Endodermal cell (in vitro differentiated cells): ENCODE measurements around the gene CACNA1I. TPM values are rescaled to one million over a fixed set of nuclear protein-coding genes. Genes with fewer than 3 reads are reported as not detected.

ENCODE experiments used
- DNase-seq: peaks from one replicate; pipeline ENCODE4 v3.0.0-alpha.2; 2017
- H3K27ac ChIP-seq: 2 replicates; pipeline ENCODE4 v1.5.1; 2013; ENCODE audit warnings: mild to moderate bottlenecking, low read depth, low read length, moderate library complexity
- H3K27me3 ChIP-seq: 2 replicates; pipeline ENCODE4 v1.6.1; 2013; ENCODE audit warnings: mild to moderate bottlenecking, low read length, moderate library complexity; ENCODE audit not compliant: insufficient read depth, control insufficient read depth, poor library complexity, severe bottlenecking
- H3K36me3 ChIP-seq: 2 replicates; pipeline ENCODE4 v1.7.0; 2013; ENCODE audit warnings: mild to moderate bottlenecking, low read length, moderate library complexity; ENCODE audit not compliant: control insufficient read depth, insufficient read depth
- H3K4me1 ChIP-seq: one replicate; pipeline ENCODE4 v1.7.0; 2013; ENCODE audit warnings: low read length; ENCODE audit not compliant: control insufficient read depth, insufficient read depth
- H3K4me3 ChIP-seq: 2 replicates; pipeline ENCODE4 v1.5.1; 2013; ENCODE audit warnings: mild to moderate bottlenecking, low read length, moderate library complexity
- H3K9ac ChIP-seq: 2 replicates; pipeline ENCODE4 v1.6.1; 2013; ENCODE audit warnings: mild to moderate bottlenecking, low read length, moderate library complexity; ENCODE audit not compliant: poor library complexity, severe bottlenecking; ENCODE audit errors: extremely low read depth
- H3K9me3 ChIP-seq: 2 replicates; pipeline ENCODE4 v1.6.1; 2013; ENCODE audit warnings: mild to moderate bottlenecking, low read length, moderate library complexity; ENCODE audit not compliant: control insufficient read depth
- H3K27ac Mint-ChIP-seq: 2 replicates; pipeline ENCODE4 v1.8.0; 2020; ENCODE audit warnings: mixed read lengths
- H3K27me3 Mint-ChIP-seq: 2 replicates; pipeline ENCODE4 v1.8.0; 2021; ENCODE audit warnings: mild to moderate bottlenecking, mixed read lengths; ENCODE audit not compliant: insufficient read depth
- H3K36me3 Mint-ChIP-seq: 2 replicates; pipeline ENCODE4 v1.8.0; 2020; ENCODE audit warnings: low read depth, mixed read lengths
- H3K4me1 Mint-ChIP-seq: 2 replicates; pipeline ENCODE4 v1.8.0; 2020; ENCODE audit warnings: mixed read lengths
- H3K4me3 Mint-ChIP-seq: 2 replicates; pipeline ENCODE4 v1.8.0; 2020; ENCODE audit warnings: mild to moderate bottlenecking, moderate library complexity, mixed read lengths
- H3K9me3 Mint-ChIP-seq: 2 replicates; pipeline ENCODE4 v1.8.0; 2020; ENCODE audit warnings: mild to moderate bottlenecking, mixed read lengths
- WGBS, 2 experiments: methylation state at CpG; one replicate each; pipeline versions ENCODE4 v1.1.5 to v1.1.7; 2013; ENCODE audit warnings: missing lambda C conversion rate in 2 of 2, mixed read lengths in 1 of 2; ENCODE audit not compliant: insufficient coverage in 1 of 2, insufficient read length in 1 of 2; 5-methylcytosine and 5-hydroxymethylcytosine counted together
- total RNA-seq, 2 donors: library from RNA; stranded (reverse); fragmentation: NEBNext Ultra II Directional in 1 of 2; extraction: Animal tissue kit (Norgen Biotek cat#: 25700) in 1 of 2; gene quantifications; 2 replicates in 1 of 2; 3 replicates in 1 of 2; pipeline ENCODE4 v1.2.1, GENCODE V29; 2021
- TF ChIP-seq, protein P1 (sequence below): fragments of 200-600 bp; sonication (generic); conservative IDR thresholded peaks from 2 replicates; pipeline ENCODE4 v1.5.0; 2021; ENCODE audit warnings: antibody characterized with exemption, mild to moderate bottlenecking

The CACNA1I gene
- total RNA-seq, 2 donors from 2014 or later = 1.2 to 2.2 TPM

GRCh38 chr22:39620924-39621690, 50.6 kb downstream of the CACNA1I start:
- Mint-ChIP-seq H3K27ac (no peak overlapping the region), H3K4me3 (no peak overlapping the region), H3K27me3 (no peaks in the 10 kb centered on the region), H3K36me3 (no peaks in the 10 kb centered on the region), H3K4me1 (no peaks in the 10 kb centered on the region), H3K9me3 (no peaks in the 10 kb centered on the region)
- no peaks in the 10 kb centered on the region for H3K36me3 ChIP-seq
- H3K27me3 ChIP-seq = no peaks in the 10 kb centered on the region
- H3K4me3 ChIP-seq = no peak overlapping the region
- TF ChIP-seq, protein P1, sequence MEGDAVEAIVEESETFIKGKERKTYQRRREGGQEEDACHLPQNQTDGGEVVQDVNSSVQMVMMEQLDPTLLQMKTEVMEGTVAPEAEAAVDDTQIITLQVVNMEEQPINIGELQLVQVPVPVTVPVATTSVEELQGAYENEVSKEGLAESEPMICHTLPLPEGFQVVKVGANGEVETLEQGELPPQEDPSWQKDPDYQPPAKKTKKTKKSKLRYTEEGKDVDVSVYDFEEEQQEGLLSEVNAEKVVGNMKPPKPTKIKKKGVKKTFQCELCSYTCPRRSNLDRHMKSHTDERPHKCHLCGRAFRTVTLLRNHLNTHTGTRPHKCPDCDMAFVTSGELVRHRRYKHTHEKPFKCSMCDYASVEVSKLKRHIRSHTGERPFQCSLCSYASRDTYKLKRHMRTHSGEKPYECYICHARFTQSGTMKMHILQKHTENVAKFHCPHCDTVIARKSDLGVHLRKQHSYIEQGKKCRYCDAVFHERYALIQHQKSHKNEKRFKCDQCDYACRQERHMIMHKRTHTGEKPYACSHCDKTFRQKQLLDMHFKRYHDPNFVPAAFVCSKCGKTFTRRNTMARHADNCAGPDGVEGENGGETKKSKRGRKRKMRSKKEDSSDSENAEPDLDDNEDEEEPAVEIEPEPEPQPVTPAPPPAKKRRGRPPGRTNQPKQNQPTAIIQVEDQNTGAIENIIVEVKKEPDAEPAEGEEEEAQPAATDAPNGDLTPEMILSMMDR = no peak
- no peaks in the 10 kb centered on the region for H3K4me1 ChIP-seq
- 87 to 91% methylated on average over 3 to 8 of the region's 8 CpGs for WGBS, 2 experiments
- H3K9me3 ChIP-seq = no peaks in the 10 kb centered on the region
- H3K9ac ChIP-seq = no peak overlapping the region
- DNase-seq = no peak
- no peak overlapping the region for H3K27ac ChIP-seq

GRCh38 chr22:39621826-39622225, 51.3 kb downstream of the CACNA1I start:
- Histone ChIP-seq H3K27ac (no peak overlapping the region), H3K27me3 (no peaks in the 10 kb centered on the region), H3K9ac (no peak overlapping the region), H3K36me3 (no peaks in the 10 kb centered on the region), H3K4me1 (no peaks in the 10 kb centered on the region), H3K9me3 (no peaks in the 10 kb centered on the region), H3K4me3 (no peak overlapping the region)
- Mint-ChIP-seq H3K27ac (no peak overlapping the region), H3K36me3 (no peaks in the 10 kb centered on the region), H3K9me3 (no peaks in the 10 kb centered on the region), H3K27me3 (no peaks in the 10 kb centered on the region), H3K4me3 (no peak overlapping the region), H3K4me1 (no peaks in the 10 kb centered on the region)
- 92% methylated on average over 6 to 7 of the region's 7 CpGs for WGBS, 2 experiments
- TF ChIP-seq, protein P1 = no peak
- DNase-seq = no peak

- Mint-ChIP-seq H3K4me3 (no peak overlapping the region), H3K36me3 (no peaks in the 10 kb centered on the region), H3K27ac (no peak overlapping the region), H3K27me3 (no peaks in the 10 kb centered on the region), H3K4me1 (no peaks in the 10 kb centered on the region), H3K9me3 (no peaks in the 10 kb centered on the region)
- TF ChIP-seq, protein P1 = peak; percentile 87
- Histone ChIP-seq H3K9ac (no peak overlapping the region), H3K36me3 (no peaks in the 10 kb centered on the region), H3K4me1 (no peaks in the 10 kb centered on the region), H3K27me3 (no peaks in the 10 kb centered on the region), H3K4me3 (no peak overlapping the region), H3K27ac (no peak overlapping the region), H3K9me3 (no peaks in the 10 kb centered on the region)
- 60 to 73% methylated on average over 9 to 17 of the region's 17 CpGs for WGBS, 2 experiments
- peak; percentile 95 for DNase-seq
These were observed 52.4 kb downstream of the CACNA1I start for GRCh38 chr22:39622881-39623367.
